Heart right ventricle (tissue), 16 donors: ENCODE results near the gene TRIP13. TPM values are rescaled to one million over a fixed set of nuclear protein-coding genes. Genes with fewer than 3 reads are reported as not detected.
"Not testable (repeated sequence)": the region's sequence is repeated elsewhere in the genome, so short reads cannot be mapped to it uniquely, and the experiment has no call there.

Experiments used
- ATAC-seq, 8 donors: fragments of 200-7000 bp; cut with Tn5 transposase; one replicate each; pipeline ENCODE4 v1.9.1; 2020; ENCODE audit warnings: mild to moderate bottlenecking in 8 of 8, moderate library complexity in 8 of 8, moderate number of reproducible peaks in 1 of 8
- DNase-seq, 2 donors: peaks; one replicate each; pipeline ENCODE4 v3.0.0-alpha.2; 2020
- H3K27ac ChIP-seq, 10 donors: fragments of 200-600 bp; sonication (generic) in 2 of 10; one replicate each; pipeline versions ENCODE4 v1.5.0 to v1.8.0; 2020 to 2022; ENCODE audit warnings: mild to moderate bottlenecking in 3 of 10
- H3K27me3 ChIP-seq, 7 donors: fragments of 200-600 bp; one replicate each; pipeline ENCODE4 v1.8.0; 2021 to 2022; ENCODE audit warnings: mild to moderate bottlenecking in 2 of 7
- H3K36me3 ChIP-seq, 9 donors: fragments of 200-600 bp; sonication (generic) in 1 of 9; one replicate each; pipeline versions ENCODE4 v1.5.0 to v1.8.0; 2020 to 2022; ENCODE audit warnings: mild to moderate bottlenecking in 2 of 9
- H3K4me1 ChIP-seq, 9 donors: fragments of 200-600 bp; sonication (generic) in 1 of 9; one replicate each; pipeline versions ENCODE4 v1.5.0 to v1.8.0; 2020 to 2022; ENCODE audit warnings: mild to moderate bottlenecking in 4 of 9
- H3K4me3 ChIP-seq, 10 donors: fragments of 200-600 bp; sonication (generic) in 2 of 10; one replicate each; pipeline versions ENCODE4 v1.5.0 to v1.8.0; 2020 to 2022; ENCODE audit warnings: mild to moderate bottlenecking in 7 of 10, moderate library complexity in 2 of 10
- H3K9me3 ChIP-seq, 11 donors: fragments of 200-600 bp in 10 of 11; sonication (generic) in 2 of 11; one replicate each; pipeline versions ENCODE4 v1.5.0 to v1.8.0; 2013 to 2022; ENCODE audit warnings: mild to moderate bottlenecking in 2 of 11, control low read depth in 1 of 11, moderate library complexity in 1 of 11
- CTCF ChIP-seq, 9 donors: fragments of 200-600 bp; sonication (generic) in 2 of 9; IDR thresholded peaks; one replicate each; pipeline versions ENCODE4 v1.5.0 to v1.8.0; 2021 to 2022; ENCODE audit warnings: antibody characterized with exemption in 9 of 9, mild to moderate bottlenecking in 5 of 9, moderate library complexity in 1 of 9
- WGBS, 2 donors: extraction: QIAGEN DNeasy Blood & Tissue Kit; methylation state at CpG; one replicate each; pipeline ENCODE4 v1.1.7; 2013; ENCODE audit warnings: inconsistent platforms in 1 of 2; 5-methylcytosine and 5-hydroxymethylcytosine counted together
- intact Hi-C, 10 donors: fragments of 100-400 bp; cut with DNase I; formaldehyde crosslinking; loops; one replicate each; pipeline versions ENCODE4 v1.11.1 to v1.14.2; 2022
- polyA plus RNA-seq, 2 donors: library from polyadenylated mRNA; stranded (reverse); fragments of 200-250 nt; gene quantifications; one replicate each; pipeline ENCODE4 v1.2.3, GENCODE V29; 2013
- total RNA-seq, 10 donors: library from RNA; stranded (reverse); fragmentation: NEBNext Ultra II Directional in 3 of 10; extraction: Animal tissue kit (Norgen Biotek cat#: 25700) in 3 of 10; gene quantifications; one replicate each; pipeline versions ENCODE4 v1.2.1 to v1.2.4, GENCODE V29; 2021 to 2023
- donor health status: Arrhythmogenic right ventricular cardiomyopathy.
- donor health status: ischemic (EF 13 %, LVEDD 7.1; RV severe dilation, severe dysfunction).
- donor health status: healthy with polysubstance abuse.
- donor health status: DM: no; HTN: yes; CAD: no.
- donor health status: DM: no; HTN: no; CAD: no.
- donor health status: ischemic (EF 25% LVEDD 6.9; RV normal size, moderate dysfunction).
- donor health status: ischemic (EF 25% LVEDD 5.7; RV mildly dilated, moderate dysfunction).
- donor health status: healthy.
- donor health status: DM: yes; HTN: yes; CAD: no.
- donor health status: Ischemic cardiomyopathy.
- donor health status: ischemic (EF 35%, LVEDD 5.7; RV mildly dilated, moderate dysfunction).
- donor health status: nonischemic (EF 11% LVEDD 7.7; RV severe dilation, severe dysfunction).
- donor health status: DM: yes; HTN: yes; CAD: no.
- donor health status: PGD.
- donor health status: ischemic (EF 29% LVEDD 5.4; RV normal size, mild dysfunction).
- donor health status: nonischemic (EF 23%, LVEDD 6.1; RV moderate dilation, normal function).

TRIP13 gene
- total and polyA plus RNA-seq, 12 donors: 0.22 to 2.8 (median 0.86) TPM; not detected in 1

GRCh38 chr5:934381-934967 is 41.8 kb downstream of the TRIP13 start:
- H3K4me1 ChIP-seq, DNase-seq, H3K27ac ChIP-seq, H3K9me3 ChIP-seq, ATAC-seq, H3K36me3 ChIP-seq, H3K4me3 ChIP-seq: not testable (repeated sequence)
- H3K27me3 ChIP-seq: peaks cover 0 to 16% (median 5%) of the 10 kb centered on the region in 7 donors
- 79 to 84% methylated on average over 3 of the region's 3 CpGs for WGBS, 2 donors
- intact Hi-C loops: loop anchor here in 3 of 10 donors (5.0 to 10.0 kb wide), 3 partner anchors 220 to 710 kb away; no protein-coding TSS in a partner anchor
- peak in 5 of 9 donors; percentile 19 to 36 (median 28) for TF ChIP-seq CTCF (IDR thresholded peaks at IDR 0.05)

GRCh38 chr5:935510-936084 is 42.9 kb downstream of the TRIP13 start:
- H3K27ac ChIP-seq: no peak overlapping the region
- H3K4me1 ChIP-seq: peaks cover 0 to 7% (median 0%) of the 10 kb centered on the region in 9 donors
- H3K4me3 ChIP-seq: no peak overlapping the region
- H3K9me3 ChIP-seq: no peaks in the 10 kb centered on the region
- ATAC-seq: no peak
- no peak for TF ChIP-seq CTCF (IDR thresholded peaks at IDR 0.05)
- peaks cover 0 to 22% (median 5%) of the 10 kb centered on the region in 7 donors for H3K27me3 ChIP-seq
- 84 to 86% methylated on average over 5 of the region's 5 CpGs for WGBS, 2 donors
- intact Hi-C loops: loop anchor here in 2 of 10 donors (10.0 kb wide), 2 partner anchors 219 to 709 kb away; no protein-coding TSS in a partner anchor
- H3K36me3 ChIP-seq: no peaks in the 10 kb centered on the region
- no peak for DNase-seq

DNA sequence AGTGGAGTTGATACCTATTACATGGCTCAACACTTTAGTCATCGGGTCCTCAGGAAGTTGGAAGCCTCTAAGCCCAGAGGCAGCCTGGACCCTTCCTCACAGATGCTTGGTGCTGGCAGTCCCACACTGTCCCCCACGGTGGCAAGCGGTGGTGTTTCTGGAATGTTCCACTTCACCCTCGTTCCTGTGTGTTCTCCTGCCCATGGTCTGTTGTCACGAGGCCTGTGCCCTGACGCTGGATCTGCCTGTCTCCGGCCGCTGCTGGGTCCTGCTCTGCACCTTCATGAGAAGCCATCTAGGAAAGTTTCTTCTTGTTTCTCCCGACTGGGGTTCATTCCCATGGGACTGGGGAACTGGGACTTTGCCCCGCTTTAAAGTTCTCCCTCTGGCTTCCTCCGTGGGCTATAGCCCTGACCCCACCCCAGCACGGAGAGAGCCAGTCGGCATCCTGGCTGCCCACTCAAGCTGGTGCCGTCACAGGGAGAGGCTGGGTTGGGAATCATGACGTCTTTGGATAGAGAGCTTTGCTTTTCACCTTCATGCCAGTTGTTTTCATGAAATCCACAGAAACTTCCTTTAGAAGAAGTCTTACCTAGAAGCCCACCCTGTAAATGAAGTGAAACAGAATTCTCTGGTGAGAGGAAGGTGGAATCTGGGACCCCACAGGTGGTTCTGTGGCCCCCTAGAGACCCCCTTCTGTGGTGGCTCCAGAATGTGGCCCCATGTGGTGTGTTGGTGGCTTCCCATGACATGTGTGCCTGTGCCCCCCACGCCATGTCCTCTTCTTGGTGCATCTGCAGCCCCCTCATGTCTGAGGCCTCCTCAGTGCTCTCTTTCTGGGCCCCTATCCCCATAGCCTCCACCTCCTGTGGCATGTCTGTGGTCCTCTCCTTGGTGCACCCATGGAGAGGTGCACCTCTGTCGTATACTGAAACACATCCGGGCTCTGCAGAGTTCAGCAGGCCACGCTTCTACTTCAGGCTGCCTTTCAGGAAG is 43.8 kb downstream of the TRIP13 start:
- DNase-seq (no peak), ATAC-seq (no peak)
- intact Hi-C loops: loop anchor here in 2 of 10 donors (10.0 kb wide), 2 partner anchors 218 to 708 kb away; no protein-coding TSS in a partner anchor
- Histone ChIP-seq H3K27me3 (peaks cover 0 to 22% (median 5%) of the 10 kb centered on the region in 7 donors), H3K4me1 (peaks cover 0 to 7% (median 0%) of the 10 kb centered on the region in 9 donors), H3K4me3 (no peak overlapping the region), H3K36me3 (no peaks in the 10 kb centered on the region), H3K27ac (no peak overlapping the region), H3K9me3 (no peaks in the 10 kb centered on the region)
- 84 to 85% methylated on average over 19 of the region's 19 CpGs for WGBS, 2 donors
- no peak for TF ChIP-seq CTCF (IDR thresholded peaks at IDR 0.05)
